ENCODE data around the gene PM20D2.

PM20D2 gene

DNA sequence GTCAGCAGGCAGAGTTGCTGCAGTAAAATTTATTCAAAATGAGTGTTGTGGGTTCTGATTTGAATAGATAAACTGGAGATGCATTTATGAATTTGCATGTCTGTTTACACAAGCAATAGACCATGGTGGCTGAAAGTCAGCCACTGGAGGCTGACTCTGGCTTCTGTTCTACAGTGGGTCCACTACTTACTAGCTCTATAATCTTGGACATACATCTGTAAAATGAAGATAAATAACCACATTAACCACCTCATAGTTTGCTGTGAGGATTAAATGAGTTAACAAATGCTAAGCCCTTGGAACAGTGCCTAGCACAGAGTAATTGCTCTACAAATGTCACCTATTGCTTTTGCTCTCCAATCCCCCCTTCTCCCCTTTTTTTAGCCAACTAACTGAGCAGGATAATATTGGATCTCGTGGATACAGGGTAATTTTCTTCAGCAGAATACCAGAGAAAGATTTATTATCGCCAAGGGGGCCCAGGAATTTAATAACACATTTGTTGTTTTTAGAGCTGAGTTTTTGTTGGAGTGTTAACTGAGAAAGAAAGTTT lies 1.4 kb upstream of the PM20D2 start (continued):
- no peak for TF ChIP-seq ZNF19 (tag by site-specific recombination; IDR thresholded peaks at IDR 0.05; ENCODE audit: low read depth)
- peak; percentile 94 for TF ChIP-seq ZNF843 (tag by site-specific recombination; IDR thresholded peaks at IDR 0.05)
- no peak for TF ChIP-seq ZNF530 (tag by site-specific recombination; IDR thresholded peaks at IDR 0.05; ENCODE audit: low read depth)
- no peak for TF ChIP-seq KLF7 (tag by site-specific recombination; IDR thresholded peaks at IDR 0.05; ENCODE audit: borderline replicate concordance)
- TF ChIP-seq ZNF571 (tag by site-specific recombination; IDR thresholded peaks at IDR 0.05), result no peak
- peak; percentile 87 for TF ChIP-seq PRDM6 (tag by site-specific recombination; IDR thresholded peaks at IDR 0.05)
- TF ChIP-seq ZNF394 (tag by site-specific recombination; IDR thresholded peaks at IDR 0.05; ENCODE audit: borderline replicate concordance), result peak; percentile 55; the same call in 1 of the 2 replicates
- TF ChIP-seq, protein P1, sequence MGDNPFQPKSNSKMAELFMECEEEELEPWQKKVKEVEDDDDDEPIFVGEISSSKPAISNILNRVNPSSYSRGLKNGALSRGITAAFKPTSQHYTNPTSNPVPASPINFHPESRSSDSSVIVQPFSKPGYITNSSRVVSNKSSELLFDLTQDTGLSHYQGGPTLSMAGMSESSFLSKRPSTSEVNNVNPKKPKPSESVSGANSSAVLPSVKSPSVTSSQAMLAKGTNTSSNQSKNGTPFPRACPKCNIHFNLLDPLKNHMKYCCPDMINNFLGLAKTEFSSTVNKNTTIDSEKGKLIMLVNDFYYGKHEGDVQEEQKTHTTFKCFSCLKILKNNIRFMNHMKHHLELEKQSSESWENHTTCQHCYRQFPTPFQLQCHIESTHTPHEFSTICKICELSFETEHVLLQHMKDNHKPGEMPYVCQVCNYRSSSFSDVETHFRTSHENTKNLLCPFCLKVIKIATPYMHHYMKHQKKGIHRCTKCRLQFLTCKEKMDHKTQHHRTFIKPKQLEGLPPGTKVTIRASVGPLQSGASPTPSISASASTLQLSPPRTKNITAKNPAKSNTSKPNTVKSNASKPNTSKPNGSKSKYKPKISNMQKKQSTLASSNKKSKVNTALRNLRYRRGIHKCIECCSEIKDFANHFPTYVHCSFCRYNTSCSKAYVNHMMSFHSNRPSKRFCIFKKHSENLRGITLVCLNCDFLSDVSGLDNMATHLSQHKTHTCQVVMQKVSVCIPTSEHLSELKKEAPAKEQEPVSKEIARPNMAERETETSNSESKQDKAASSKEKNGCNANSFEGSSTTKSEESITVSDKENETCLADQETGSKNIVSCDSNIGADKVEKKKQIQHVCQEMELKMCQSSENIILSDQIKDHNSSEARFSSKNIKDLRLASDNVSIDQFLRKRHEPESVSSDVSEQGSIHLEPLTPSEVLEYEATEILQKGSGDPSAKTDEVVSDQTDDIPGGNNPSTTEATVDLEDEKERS (tag by site-specific recombination; IDR thresholded peaks at IDR 0.05), result no peak
- peak; percentile 97 for TF ChIP-seq MZF1 (tag by site-specific recombination; IDR thresholded peaks at IDR 0.05; ENCODE audit: borderline replicate concordance)
- TF ChIP-seq ZNF23 (tag by site-specific recombination; IDR thresholded peaks at IDR 0.05; ENCODE audit: borderline replicate concordance), result no peak
- TF ChIP-seq, protein P2, sequence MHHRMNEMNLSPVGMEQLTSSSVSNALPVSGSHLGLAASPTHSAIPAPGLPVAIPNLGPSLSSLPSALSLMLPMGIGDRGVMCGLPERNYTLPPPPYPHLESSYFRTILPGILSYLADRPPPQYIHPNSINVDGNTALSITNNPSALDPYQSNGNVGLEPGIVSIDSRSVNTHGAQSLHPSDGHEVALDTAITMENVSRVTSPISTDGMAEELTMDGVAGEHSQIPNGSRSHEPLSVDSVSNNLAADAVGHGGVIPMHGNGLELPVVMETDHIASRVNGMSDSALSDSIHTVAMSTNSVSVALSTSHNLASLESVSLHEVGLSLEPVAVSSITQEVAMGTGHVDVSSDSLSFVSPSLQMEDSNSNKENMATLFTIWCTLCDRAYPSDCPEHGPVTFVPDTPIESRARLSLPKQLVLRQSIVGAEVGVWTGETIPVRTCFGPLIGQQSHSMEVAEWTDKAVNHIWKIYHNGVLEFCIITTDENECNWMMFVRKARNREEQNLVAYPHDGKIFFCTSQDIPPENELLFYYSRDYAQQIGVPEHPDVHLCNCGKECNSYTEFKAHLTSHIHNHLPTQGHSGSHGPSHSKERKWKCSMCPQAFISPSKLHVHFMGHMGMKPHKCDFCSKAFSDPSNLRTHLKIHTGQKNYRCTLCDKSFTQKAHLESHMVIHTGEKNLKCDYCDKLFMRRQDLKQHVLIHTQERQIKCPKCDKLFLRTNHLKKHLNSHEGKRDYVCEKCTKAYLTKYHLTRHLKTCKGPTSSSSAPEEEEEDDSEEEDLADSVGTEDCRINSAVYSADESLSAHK (tag by site-specific recombination; IDR thresholded peaks at IDR 0.05), result peak; percentile 70; the same call in 1 of the 2 replicates
- TF ChIP-seq ZNF24 (tag by site-specific recombination; IDR thresholded peaks at IDR 0.05), result peak; percentile 68; the same call in 1 of the 2 replicates
- no peak for TF ChIP-seq ZNF248 (tag by site-specific recombination; IDR thresholded peaks at IDR 0.05)
- peak; percentile 100 for TF ChIP-seq OSR2 (tag by site-specific recombination; IDR thresholded peaks at IDR 0.05)
- 0 out of 2 replicates have a peak, but pooled peaks have one; percentile 50 for TF ChIP-seq ZNF558 (tag by site-specific recombination; IDR thresholded peaks at IDR 0.05)
- TF ChIP-seq ZBTB1 (tag by site-specific recombination; IDR thresholded peaks at IDR 0.05), result no peak
- no peak for TF ChIP-seq ZNF223 (tag by site-specific recombination; IDR thresholded peaks at IDR 0.05)
- no peak for TF ChIP-seq ZNF140 (tag by site-specific recombination; IDR thresholded peaks at IDR 0.05)
- TF ChIP-seq ZNF121 (tag by site-specific recombination; IDR thresholded peaks at IDR 0.05), result no peak
